ENCODE measurements around the gene FCAMR.

GRCh38 chr1:206986885-206987284 is 16.6 kb upstream of the FCAMR start:
- TF ChIP-seq CTCF (conservative IDR thresholded peaks at IDR 0.05) (no peak), ZFX (IDR thresholded peaks at IDR 0.05) (no peak)

All from C4-2B (cell line).